ENCODE results near the gene CFP.
"Not testable (repeated sequence)": the region's sequence is repeated elsewhere in the genome, so short reads cannot be mapped to it uniquely, and the experiment has no call there.

CFP gene

GRCh38 chrX:47637546-47638195 lies 7.9 kb upstream of the CFP start:
- DNase-seq = peak; percentile 67

- DNase-seq = no peak
Measured at GRCh38 chrX:47634871-47635575, 5.3 kb upstream of the CFP start.

GRCh38 chrX:47633689-47634590 lies 4.2 kb upstream of the CFP start:
- peak; percentile 63 for DNase-seq

- DNase-seq = peak; percentile 48
Measured at GRCh38 chrX:47632666-47633065, 2.9 kb upstream of the CFP start.

GRCh38 chrX:47631676-47632075 lies 1.9 kb upstream of the CFP start:
- no peak for DNase-seq

GRCh38 chrX:47628982-47629381 lies 748 bp downstream of the CFP start:
- DNase-seq = no peak

GRCh38 chrX:47625365-47625764 lies 4.4 kb downstream of the CFP start:
- DNase-seq = no peak

- peak; percentile 38 for DNase-seq
Measured at GRCh38 chrX:47623540-47624027, 6.1 kb downstream of the CFP start.

- DNase-seq = no peak
Measured at GRCh38 chrX:47621851-47622250, 7.9 kb downstream of the CFP start.

- no peak for DNase-seq
Measured at GRCh38 chrX:47620303-47620685, 9.4 kb downstream of the CFP start.

- DNase-seq = peak; percentile 85
Measured at GRCh38 chrX:47619486-47620302, 10.0 kb downstream of the CFP start, which contains the start of gene SYN1. Gene SYN1, minus strand, starts transcription at chrX:47619857. Its CDS starts 129 bp downstream, at chrX:47619728.

- no peak for DNase-seq
Measured at GRCh38 chrX:47618923-47619485, 10.7 kb downstream of the CFP start.

GRCh38 chrX:47614618-47615017 lies 15.1 kb downstream of the CFP start:
- no peak for DNase-seq

GRCh38 chrX:47613082-47613481 lies 16.6 kb downstream of the CFP start:
- DNase-seq = no peak

GRCh38 chrX:47612418-47612817 lies 17.3 kb downstream of the CFP start:
- DNase-seq = no peak

- no peak for DNase-seq
Measured at GRCh38 chrX:47611926-47612325, 17.8 kb downstream of the CFP start.

GRCh38 chrX:47611489-47611888 lies 18.2 kb downstream of the CFP start:
- no peak for DNase-seq

GRCh38 chrX:47610511-47610910 lies 19.2 kb downstream of the CFP start:
- DNase-seq = no peak

- DNase-seq = no peak
Measured at GRCh38 chrX:47608130-47608810, 21.5 kb downstream of the CFP start.

- no peak for DNase-seq
Measured at GRCh38 chrX:47607091-47607490, 22.6 kb downstream of the CFP start.

GRCh38 chrX:47605024-47605423 lies 24.7 kb downstream of the CFP start:
- no peak for DNase-seq

- not testable (repeated sequence) for DNase-seq
Measured at GRCh38 chrX:47603125-47603524, 26.6 kb downstream of the CFP start.
